Panc1 (cell line): Measurements from ENCODE around the gene LRFN3.
"Not testable (repeated sequence)": the region's sequence is repeated elsewhere in the genome, so short reads cannot be mapped to it uniquely, and the experiment has no call there.

ENCODE experiments used
- CTCF ChIP-seq: fragments of 450-650 bp; IDR thresholded peaks from 2 replicates; pipeline ENCODE4 v1.5.1; 2017; ENCODE audit warnings: mild to moderate bottlenecking
- POLR2AphosphoS5 ChIP-seq: IDR thresholded peaks from 2 replicates; pipeline ENCODE4 v1.6.1; 2012; ENCODE audit warnings: mild to moderate bottlenecking, low read depth, low read length, moderate library complexity

GRCh38 chr19:35910355-35910754, 25.8 kb upstream of the LRFN3 start:
- TF ChIP-seq POLR2AphosphoS5, CTCF: not testable (repeated sequence)
